Endodermal cell (in vitro differentiated cells): Measurements from ENCODE around the gene OR4E2. TPM values are rescaled to one million over a fixed set of nuclear protein-coding genes. Genes with fewer than 3 reads are reported as not detected.

Experiments used
- DNase-seq: peaks from one replicate; pipeline ENCODE4 v3.0.0-alpha.2; 2017
- H3K27ac ChIP-seq: 2 replicates; pipeline ENCODE4 v1.5.1; 2013; ENCODE audit warnings: mild to moderate bottlenecking, low read depth, low read length, moderate library complexity
- H3K27me3 ChIP-seq: 2 replicates; pipeline ENCODE4 v1.6.1; 2013; ENCODE audit warnings: mild to moderate bottlenecking, low read length, moderate library complexity; ENCODE audit not compliant: insufficient read depth, control insufficient read depth, poor library complexity, severe bottlenecking
- H3K36me3 ChIP-seq: 2 replicates; pipeline ENCODE4 v1.7.0; 2013; ENCODE audit warnings: mild to moderate bottlenecking, low read length, moderate library complexity; ENCODE audit not compliant: control insufficient read depth, insufficient read depth
- H3K4me1 ChIP-seq: one replicate; pipeline ENCODE4 v1.7.0; 2013; ENCODE audit warnings: low read length; ENCODE audit not compliant: control insufficient read depth, insufficient read depth
- H3K4me3 ChIP-seq: 2 replicates; pipeline ENCODE4 v1.5.1; 2013; ENCODE audit warnings: mild to moderate bottlenecking, low read length, moderate library complexity
- H3K9ac ChIP-seq: 2 replicates; pipeline ENCODE4 v1.6.1; 2013; ENCODE audit warnings: mild to moderate bottlenecking, low read length, moderate library complexity; ENCODE audit not compliant: poor library complexity, severe bottlenecking; ENCODE audit errors: extremely low read depth
- H3K9me3 ChIP-seq: 2 replicates; pipeline ENCODE4 v1.6.1; 2013; ENCODE audit warnings: mild to moderate bottlenecking, low read length, moderate library complexity; ENCODE audit not compliant: control insufficient read depth
- H3K27ac Mint-ChIP-seq: 2 replicates; pipeline ENCODE4 v1.8.0; 2020; ENCODE audit warnings: mixed read lengths
- H3K27me3 Mint-ChIP-seq: 2 replicates; pipeline ENCODE4 v1.8.0; 2021; ENCODE audit warnings: mild to moderate bottlenecking, mixed read lengths; ENCODE audit not compliant: insufficient read depth
- H3K36me3 Mint-ChIP-seq: 2 replicates; pipeline ENCODE4 v1.8.0; 2020; ENCODE audit warnings: low read depth, mixed read lengths
- H3K4me1 Mint-ChIP-seq: 2 replicates; pipeline ENCODE4 v1.8.0; 2020; ENCODE audit warnings: mixed read lengths
- H3K4me3 Mint-ChIP-seq: 2 replicates; pipeline ENCODE4 v1.8.0; 2020; ENCODE audit warnings: mild to moderate bottlenecking, moderate library complexity, mixed read lengths
- H3K9me3 Mint-ChIP-seq: 2 replicates; pipeline ENCODE4 v1.8.0; 2020; ENCODE audit warnings: mild to moderate bottlenecking, mixed read lengths
- CTCF ChIP-seq: fragments of 200-600 bp; sonication (generic); conservative IDR thresholded peaks from 2 replicates; pipeline ENCODE4 v1.5.0; 2021; ENCODE audit warnings: antibody characterized with exemption, mild to moderate bottlenecking
- WGBS, 2 experiments: methylation state at CpG; one replicate each; pipeline versions ENCODE4 v1.1.5 to v1.1.7; 2013; ENCODE audit warnings: missing lambda C conversion rate in 2 of 2, mixed read lengths in 1 of 2; ENCODE audit not compliant: insufficient coverage in 1 of 2, insufficient read length in 1 of 2; 5-methylcytosine and 5-hydroxymethylcytosine counted together
- total RNA-seq, 2 donors: library from RNA; stranded (reverse); fragmentation: NEBNext Ultra II Directional in 1 of 2; extraction: Animal tissue kit (Norgen Biotek cat#: 25700) in 1 of 2; gene quantifications; 2 replicates in 1 of 2; 3 replicates in 1 of 2; pipeline ENCODE4 v1.2.1, GENCODE V29; 2021

OR4E2 gene
- total RNA-seq, 2 donors from 2014 or later, result not detected

- Mint-ChIP-seq H3K36me3 (no peaks in the 10 kb centered on the region), H3K27me3 (no peaks in the 10 kb centered on the region), H3K4me3 (no peak overlapping the region), H3K4me1 (peaks cover 4% of the 10 kb centered on the region), H3K9me3 (no peaks in the 10 kb centered on the region), H3K27ac (no peak overlapping the region)
- Histone ChIP-seq H3K27ac (no peak overlapping the region), H3K27me3 (no peaks in the 10 kb centered on the region), H3K4me3 (no peak overlapping the region), H3K36me3 (no peaks in the 10 kb centered on the region), H3K9ac (no peak overlapping the region), H3K4me1 (no peaks in the 10 kb centered on the region), H3K9me3 (no peaks in the 10 kb centered on the region)
- DNase-seq, result no peak
- 86% methylated on average over 1 of the region's 1 CpG; no CpG with 5 or more reads in 1 of the 2 experiments for WGBS, 2 experiments
- no peak for TF ChIP-seq CTCF
Observed at GRCh38 chr14:21656980-21657379, 3.3 kb downstream of the OR4E2 start.

- Histone ChIP-seq H3K9ac (no peak overlapping the region), H3K36me3 (no peaks in the 10 kb centered on the region), H3K27ac (no peak overlapping the region), H3K4me3 (no peak overlapping the region), H3K27me3 (no peaks in the 10 kb centered on the region), H3K4me1 (no peaks in the 10 kb centered on the region), H3K9me3 (no peaks in the 10 kb centered on the region)
- Mint-ChIP-seq H3K4me1 (no peaks in the 10 kb centered on the region), H3K9me3 (peaks cover 5% of the 10 kb centered on the region), H3K27ac (no peak overlapping the region), H3K4me3 (no peak overlapping the region), H3K27me3 (no peaks in the 10 kb centered on the region), H3K36me3 (no peaks in the 10 kb centered on the region)
- TF ChIP-seq CTCF, result no peak
- WGBS, 2 experiments, result 80 to 90% methylated on average over 1 to 2 of the region's 3 CpGs
- DNase-seq, result no peak
Observed at GRCh38 chr14:21668377-21668776, 14.7 kb downstream of the OR4E2 start.

GRCh38 chr14:21669284-21669683 is 15.6 kb downstream of the OR4E2 start:
- H3K9me3 Mint-ChIP-seq, result no peaks in the 10 kb centered on the region
- H3K4me3 Mint-ChIP-seq, result no peak overlapping the region
- H3K27ac Mint-ChIP-seq, result no peak overlapping the region
- no peaks in the 10 kb centered on the region for H3K27me3 Mint-ChIP-seq
- no peak overlapping the region for H3K4me3 ChIP-seq
- H3K36me3 Mint-ChIP-seq, result no peaks in the 10 kb centered on the region
- no peaks in the 10 kb centered on the region for H3K36me3 ChIP-seq
- H3K4me1 Mint-ChIP-seq, result no peaks in the 10 kb centered on the region
- H3K9ac ChIP-seq, result no peak overlapping the region
- H3K27ac ChIP-seq, result no peak overlapping the region
- H3K4me1 ChIP-seq, result no peaks in the 10 kb centered on the region
- H3K27me3 ChIP-seq, result no peaks in the 10 kb centered on the region
- no peaks in the 10 kb centered on the region for H3K9me3 ChIP-seq
- no peak for DNase-seq
- TF ChIP-seq CTCF, result no peak
